ENCODE measurements around the gene CCNDBP1.
A peak's percentile ranks its signal among the peaks of the same experiment; 100 is the strongest.
"Not testable (repeated sequence)": the region's sequence is repeated elsewhere in the genome, so short reads cannot be mapped to it uniquely, and the experiment has no call there.

Gene CCNDBP1

GRCh38 chr15:43212299-43212698 lies 27.1 kb downstream of the CCNDBP1 start:
- Mint-ChIP-seq H3K27me3 (peaks cover 37% of the 10 kb centered on the region), H3K4me3 (no peak overlapping the region), H3K4me1 (no peaks in the 10 kb centered on the region), H3K36me3 (ENCODE audit: insufficient read depth) (no peaks in the 10 kb centered on the region), H3K27ac (ENCODE audit: low read depth) (no peak overlapping the region), H3K9me3 (no peaks in the 10 kb centered on the region)
- ATAC-seq (replicated peaks; ENCODE audit: extremely low read depth, poor library complexity, severe bottlenecking) (no peak), DNase-seq (ENCODE audit: low spot score in 2 of 2) (no peak)

- Mint-ChIP-seq H3K27ac (ENCODE audit: low read depth) (no peak overlapping the region), H3K27me3 (peaks cover 34% of the 10 kb centered on the region), H3K36me3 (ENCODE audit: insufficient read depth) (no peaks in the 10 kb centered on the region), H3K4me1 (no peaks in the 10 kb centered on the region), H3K9me3 (no peaks in the 10 kb centered on the region), H3K4me3 (no peak overlapping the region)
- ATAC-seq (replicated peaks; ENCODE audit: extremely low read depth, poor library complexity, severe bottlenecking), result no peak
- DNase-seq (ENCODE audit: low spot score in 2 of 2), result no peak
These were observed 27.7 kb downstream of the CCNDBP1 start for GRCh38 chr15:43212951-43213350.

- H3K9me3 Mint-ChIP-seq, result no peaks in the 10 kb centered on the region
- DNase-seq (ENCODE audit: low spot score in 2 of 2), result no peak
- H3K36me3 Mint-ChIP-seq (ENCODE audit: insufficient read depth), result no peaks in the 10 kb centered on the region
- ATAC-seq (replicated peaks; ENCODE audit: extremely low read depth, poor library complexity, severe bottlenecking), result no peak
- peaks cover 29% of the 10 kb centered on the region for H3K27me3 Mint-ChIP-seq
- no peaks in the 10 kb centered on the region for H3K4me1 Mint-ChIP-seq
- H3K27ac Mint-ChIP-seq (ENCODE audit: low read depth), result no peak overlapping the region
- no peak overlapping the region for H3K4me3 Mint-ChIP-seq
These were observed 28.3 kb downstream of the CCNDBP1 start for GRCh38 chr15:43213466-43213865.

- H3K9me3 Mint-ChIP-seq, result no peaks in the 10 kb centered on the region
- H3K27ac Mint-ChIP-seq (ENCODE audit: low read depth), result no peak overlapping the region
- H3K27me3 Mint-ChIP-seq, result peaks cover 22% of the 10 kb centered on the region
- H3K4me1 Mint-ChIP-seq, result no peaks in the 10 kb centered on the region
- ATAC-seq (replicated peaks; ENCODE audit: extremely low read depth, poor library complexity, severe bottlenecking) (no peak), DNase-seq (ENCODE audit: low spot score in 2 of 2) (no peak)
- H3K36me3 Mint-ChIP-seq (ENCODE audit: insufficient read depth), result no peaks in the 10 kb centered on the region
- no peak overlapping the region for H3K4me3 Mint-ChIP-seq
These were observed 29.0 kb downstream of the CCNDBP1 start for GRCh38 chr15:43214169-43214568.

- H3K4me1 Mint-ChIP-seq, result no peaks in the 10 kb centered on the region
- no peaks in the 10 kb centered on the region for H3K9me3 Mint-ChIP-seq
- no peak for DNase-seq (ENCODE audit: low spot score in 2 of 2)
- no peaks in the 10 kb centered on the region for H3K36me3 Mint-ChIP-seq (ENCODE audit: insufficient read depth)
- H3K27me3 Mint-ChIP-seq, result peaks cover 17% of the 10 kb centered on the region
- ATAC-seq (replicated peaks; ENCODE audit: extremely low read depth, poor library complexity, severe bottlenecking), result no peak
- H3K4me3 Mint-ChIP-seq, result no peak overlapping the region
- H3K27ac Mint-ChIP-seq (ENCODE audit: low read depth), result no peak overlapping the region
These were observed 29.5 kb downstream of the CCNDBP1 start for GRCh38 chr15:43214592-43215295.

GRCh38 chr15:43215961-43216360 lies 30.8 kb downstream of the CCNDBP1 start:
- H3K27me3 Mint-ChIP-seq, result peaks cover 17% of the 10 kb centered on the region
- DNase-seq (ENCODE audit: low spot score in 2 of 2) (no peak), ATAC-seq (replicated peaks; ENCODE audit: extremely low read depth, poor library complexity, severe bottlenecking) (no peak)
- H3K4me1 Mint-ChIP-seq, result peaks cover 11% of the 10 kb centered on the region
- H3K4me3 Mint-ChIP-seq, result no peak overlapping the region
- no peaks in the 10 kb centered on the region for H3K9me3 Mint-ChIP-seq
- H3K27ac Mint-ChIP-seq (ENCODE audit: low read depth), result no peak overlapping the region
- H3K36me3 Mint-ChIP-seq (ENCODE audit: insufficient read depth), result no peaks in the 10 kb centered on the region

- Mint-ChIP-seq H3K9me3 (no peaks in the 10 kb centered on the region), H3K36me3 (ENCODE audit: insufficient read depth) (no peaks in the 10 kb centered on the region), H3K4me3 (no peak overlapping the region), H3K27me3 (peaks cover 21% of the 10 kb centered on the region), H3K27ac (ENCODE audit: low read depth) (no peak overlapping the region), H3K4me1 (peaks cover 11% of the 10 kb centered on the region)
- DNase-seq (ENCODE audit: low spot score in 2 of 2) (no peak), ATAC-seq (replicated peaks; ENCODE audit: extremely low read depth, poor library complexity, severe bottlenecking) (peak; percentile 45)
These were observed 33.9 kb downstream of the CCNDBP1 start for GRCh38 chr15:43218908-43219706.

GRCh38 chr15:43219929-43220928 lies 35.0 kb downstream of the CCNDBP1 start:
- H3K4me1 Mint-ChIP-seq, result peaks cover 11% of the 10 kb centered on the region
- no peaks in the 10 kb centered on the region for H3K9me3 Mint-ChIP-seq
- peaks cover 27% of the 10 kb centered on the region for H3K27me3 Mint-ChIP-seq
- no peak for DNase-seq (ENCODE audit: low spot score in 2 of 2)
- peak overlapping the region; percentile 9 for H3K27ac Mint-ChIP-seq (ENCODE audit: low read depth)
- H3K4me3 Mint-ChIP-seq, result peak overlapping the region; percentile 6
- H3K36me3 Mint-ChIP-seq (ENCODE audit: insufficient read depth), result no peaks in the 10 kb centered on the region
- ATAC-seq (replicated peaks; ENCODE audit: extremely low read depth, poor library complexity, severe bottlenecking), result peak; percentile 55

GRCh38 chr15:43220991-43221403 lies 35.8 kb downstream of the CCNDBP1 start, which contains the start of gene EPB42:
Gene EPB42 (minus strand): TSS chr15:43221018. CDS start chr15:43220825, 193 bp downstream.
- Mint-ChIP-seq H3K27me3 (peaks cover 27% of the 10 kb centered on the region), H3K27ac (ENCODE audit: low read depth) (peak within 1 kb of the TSS; percentile 9), H3K4me1 (peaks cover 18% of the 10 kb centered on the region), H3K9me3 (no peaks in the 10 kb centered on the region), H3K36me3 (ENCODE audit: insufficient read depth) (no peaks in the 10 kb centered on the region), H3K4me3 (peak within 1 kb of the TSS; percentile 6)
- no peak for DNase-seq (ENCODE audit: low spot score in 2 of 2)
- no peak for ATAC-seq (replicated peaks; ENCODE audit: extremely low read depth, poor library complexity, severe bottlenecking)

GRCh38 chr15:43221422-43221821 lies 36.2 kb downstream of the CCNDBP1 start:
- Mint-ChIP-seq H3K9me3 (no peaks in the 10 kb centered on the region), H3K36me3 (ENCODE audit: insufficient read depth) (no peaks in the 10 kb centered on the region), H3K4me1 (peaks cover 19% of the 10 kb centered on the region), H3K27me3 (peaks cover 27% of the 10 kb centered on the region), H3K27ac (ENCODE audit: low read depth) (no peak overlapping the region), H3K4me3 (no peak overlapping the region)
- ATAC-seq (replicated peaks; ENCODE audit: extremely low read depth, poor library complexity, severe bottlenecking) (no peak), DNase-seq (ENCODE audit: low spot score in 2 of 2) (no peak)

GRCh38 chr15:43225201-43225949 lies 40.2 kb downstream of the CCNDBP1 start:
- H3K36me3 Mint-ChIP-seq (ENCODE audit: insufficient read depth), result no peaks in the 10 kb centered on the region
- H3K4me1 Mint-ChIP-seq, result peaks cover 14% of the 10 kb centered on the region
- H3K27me3 Mint-ChIP-seq, result peaks cover 20% of the 10 kb centered on the region
- no peak overlapping the region for H3K4me3 Mint-ChIP-seq
- no peak overlapping the region for H3K27ac Mint-ChIP-seq (ENCODE audit: low read depth)
- H3K9me3 Mint-ChIP-seq, result no peaks in the 10 kb centered on the region
- peak; percentile 82 for ATAC-seq (replicated peaks; ENCODE audit: extremely low read depth, poor library complexity, severe bottlenecking)
- peak in 1 of 2 donors; percentile 41 for DNase-seq (ENCODE audit: low spot score in 2 of 2)

- not testable (repeated sequence) for H3K27ac Mint-ChIP-seq (ENCODE audit: low read depth); H3K4me1 Mint-ChIP-seq; H3K4me3 Mint-ChIP-seq; ATAC-seq (replicated peaks; ENCODE audit: extremely low read depth, poor library complexity, severe bottlenecking); H3K9me3 Mint-ChIP-seq; H3K36me3 Mint-ChIP-seq (ENCODE audit: insufficient read depth); DNase-seq (ENCODE audit: low spot score in 2 of 2)
- peaks cover 15% of the 10 kb centered on the region for H3K27me3 Mint-ChIP-seq
These were observed 40.7 kb downstream of the CCNDBP1 start for GRCh38 chr15:43225950-43226255.

All from central memory CD8-positive, alpha-beta T cell (primary cell).